NCI-H2107 treated with DMSO at 0.1 percent for 48 hours (cell line): ENCODE data around the gene FMC1.
"Not testable (repeated sequence)": the region's sequence is repeated elsewhere in the genome, so short reads cannot be mapped to it uniquely, and the experiment has no call there.

Source experiments
- DNase-seq: peaks from one replicate; lab custom pipeline; 2025; ENCODE audit not compliant: unreplicated experiment; lab: John Stamatoyannopoulos, UW

Gene FMC1

DNA sequence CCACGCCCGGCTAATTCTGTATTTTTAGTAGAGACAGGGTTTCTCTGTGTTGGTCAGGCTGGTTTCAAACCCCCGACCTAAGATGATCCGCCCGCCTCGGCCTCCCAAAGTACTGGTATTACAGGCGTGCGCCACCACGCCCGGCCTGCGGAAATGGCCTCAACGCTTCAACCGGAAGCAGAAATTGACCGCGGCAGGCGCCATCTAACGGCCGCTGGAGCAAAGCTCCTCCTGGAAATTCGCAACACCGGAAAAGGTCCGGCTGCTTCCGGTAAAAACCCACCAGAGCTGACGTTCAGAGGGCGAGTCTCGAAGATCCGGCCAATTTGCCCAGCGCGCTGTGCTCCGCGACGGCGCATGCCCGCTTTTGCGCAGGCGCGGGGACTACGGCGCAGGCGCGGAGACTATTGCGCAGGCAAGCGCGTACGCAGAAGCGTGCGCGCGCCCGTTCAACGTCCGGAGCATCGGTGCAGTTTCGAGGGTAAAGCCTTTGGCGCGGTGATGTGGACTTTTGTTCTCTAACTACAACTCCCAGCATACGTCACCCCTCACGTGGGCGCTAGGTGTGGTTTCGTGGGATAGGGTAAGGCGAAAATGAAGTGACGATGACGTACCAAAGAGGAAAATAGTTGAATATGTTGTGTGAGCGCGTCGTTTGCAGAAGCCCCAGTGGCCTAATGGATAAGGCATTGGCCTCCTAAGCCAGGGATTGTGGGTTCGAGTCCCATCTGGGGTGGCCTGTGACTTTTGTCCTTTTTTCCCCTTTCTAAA, 915 bp upstream of the FMC1 start:
- DNase-seq = peak; percentile 99

- no peak for DNase-seq
Measured at GRCh38 chr7:139340808-139341057, 404 bp upstream of the FMC1 start.

- no peak for DNase-seq
Measured at GRCh38 chr7:139341776-139342226, 664 bp downstream of the FMC1 start.

DNA sequence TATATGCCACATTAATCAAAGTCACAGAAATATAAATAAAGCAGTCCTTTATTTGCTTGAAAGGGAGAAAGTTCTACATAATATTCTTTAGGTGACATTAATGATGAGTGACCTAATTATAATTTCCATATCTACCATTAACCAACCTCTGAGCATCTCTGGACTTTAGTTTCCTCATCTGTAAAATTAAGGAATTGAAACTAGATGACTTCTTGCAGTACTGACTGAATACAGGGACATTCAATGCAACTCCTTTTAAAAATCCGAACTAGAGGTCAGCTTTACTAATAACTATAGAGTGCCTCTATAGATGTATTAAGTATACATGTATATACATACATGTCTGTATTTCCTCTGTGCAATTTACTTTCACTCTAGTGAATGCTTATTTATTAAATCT, 3.9 kb downstream of the FMC1 start:
- no peak for DNase-seq

- DNase-seq = no peak
Measured at GRCh38 chr7:139351027-139351426, 9.9 kb downstream of the FMC1 start.

GRCh38 chr7:139354729-139355128, 13.6 kb downstream of the FMC1 start:
- DNase-seq = no peak

GRCh38 chr7:139355320-139355719, 14.2 kb downstream of the FMC1 start:
- DNase-seq = peak; percentile 8

DNA sequence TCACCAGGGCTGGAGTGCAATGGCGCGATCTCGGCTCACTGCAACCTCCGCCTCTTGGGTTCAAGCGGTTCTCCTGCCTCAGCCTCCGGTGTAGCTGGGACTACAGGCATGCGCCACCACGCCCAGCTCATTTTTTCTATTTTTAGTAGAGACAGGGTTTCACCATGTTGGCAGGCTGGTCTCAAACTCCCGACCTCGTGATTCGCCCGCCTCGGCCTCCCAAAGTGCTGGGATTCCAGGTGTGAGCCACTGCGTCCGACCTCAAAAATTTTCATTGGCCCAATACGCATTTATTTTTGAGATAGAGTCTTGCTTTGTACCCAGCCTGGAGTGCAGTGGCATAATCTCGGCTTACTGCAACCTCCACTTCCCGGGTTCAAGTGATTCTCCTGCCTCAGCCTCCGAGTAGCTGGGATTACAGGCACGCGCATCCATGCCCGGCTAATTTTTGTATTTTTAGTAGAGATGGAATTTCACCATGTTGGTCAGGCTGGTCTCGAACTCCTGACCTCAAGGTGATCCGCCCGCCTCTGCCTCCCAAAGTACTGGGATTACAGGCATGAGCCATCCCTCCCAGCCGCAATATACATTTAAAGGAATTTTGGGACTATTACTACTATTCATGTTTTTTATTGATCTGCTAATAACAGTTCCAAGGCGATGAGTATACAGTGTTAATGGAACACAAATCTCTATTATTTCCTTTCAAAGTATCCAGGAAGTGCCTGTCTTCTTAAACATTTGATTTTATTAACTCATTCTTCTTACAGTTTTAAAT, 16.8 kb downstream of the FMC1 start:
- DNase-seq = not testable (repeated sequence)

- peak; percentile 50 for DNase-seq
Measured at GRCh38 chr7:139358541-139359365, 17.6 kb downstream of the FMC1 start.

DNA sequence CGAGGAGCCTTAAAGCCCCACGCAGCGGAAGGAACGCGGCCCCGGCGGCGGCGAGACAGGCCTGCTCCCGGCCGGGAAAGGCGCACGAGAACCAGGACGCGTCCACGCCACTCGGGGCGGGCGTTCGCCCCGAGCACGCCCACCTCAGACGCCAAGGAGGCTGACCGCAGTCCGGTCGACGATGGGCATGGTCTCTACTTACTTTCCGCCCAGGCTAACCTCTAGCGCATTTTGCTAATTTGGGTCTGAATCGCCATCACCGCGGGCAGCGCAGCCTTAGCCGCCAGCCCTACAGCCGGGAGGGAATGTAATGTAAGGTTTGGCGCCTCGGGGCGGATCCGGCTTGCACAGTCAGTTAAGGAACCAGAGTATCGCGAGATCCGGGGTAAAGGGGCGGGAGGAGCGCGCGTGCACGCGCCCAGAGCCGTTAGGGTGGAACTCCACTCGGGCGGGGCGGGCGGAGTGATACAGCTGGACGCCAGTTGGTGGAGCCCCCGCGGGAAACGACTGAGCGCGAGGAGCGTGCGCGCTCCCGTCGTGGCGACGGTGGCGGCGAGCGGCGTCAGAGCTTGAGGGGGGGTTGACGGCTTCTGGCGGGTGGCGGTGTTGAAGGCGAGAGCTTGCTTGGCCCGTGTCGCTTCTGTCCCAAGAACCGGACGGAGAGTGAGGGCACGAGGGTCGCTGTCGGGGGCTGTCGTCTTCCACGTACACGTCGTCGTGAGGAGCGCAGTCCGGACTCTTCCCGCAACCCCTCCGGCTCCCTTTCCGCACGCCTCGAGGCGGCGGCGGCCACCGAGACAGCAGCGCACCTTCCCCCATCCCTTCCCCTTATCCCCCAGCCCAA, 18.5 kb downstream of the FMC1 start, which contains the start of gene LUC7L2:
Gene LUC7L2 (plus strand): TSS at position 529 of the 844 bp plus-strand sequence. CDS start 368 bp downstream, outside the sequence.
- DNase-seq = peak; percentile 98

DNA sequence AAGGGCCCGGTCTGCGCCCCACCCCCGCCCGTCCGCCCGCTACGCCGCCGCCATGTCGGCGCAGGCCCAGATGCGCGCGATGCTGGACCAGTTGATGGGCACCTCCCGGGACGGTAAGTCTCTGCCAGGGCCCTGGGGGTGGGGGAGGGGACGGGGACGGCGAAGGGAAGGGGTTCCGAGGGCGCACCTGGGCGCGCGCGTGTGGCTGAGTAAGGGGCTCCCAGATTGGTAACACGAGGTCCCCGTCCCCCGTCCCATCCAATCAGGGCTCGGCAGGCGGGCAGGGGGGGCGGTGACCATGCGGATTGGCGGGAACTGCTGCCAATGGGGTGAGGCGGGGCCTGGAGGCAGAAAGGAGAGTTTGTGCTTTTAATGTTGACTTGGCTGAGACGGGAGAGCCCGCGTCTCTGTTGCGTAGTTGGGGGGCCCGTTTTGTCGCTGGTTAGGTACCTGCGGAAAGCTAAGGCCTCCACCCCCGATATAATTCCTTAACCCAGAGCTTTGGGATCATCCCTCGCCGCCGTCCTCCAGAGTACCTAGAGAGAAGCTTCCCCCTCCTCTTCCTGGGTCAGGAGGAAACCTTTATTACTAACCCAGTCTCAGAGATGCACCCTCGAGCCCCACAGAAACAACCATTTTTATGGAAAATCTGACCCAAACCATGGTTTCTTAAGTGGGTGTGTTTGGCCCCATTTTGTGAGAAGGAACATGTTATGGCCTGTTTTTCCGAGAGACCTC, 19.2 kb downstream of the FMC1 start:
- DNase-seq = peak; percentile 94

GRCh38 chr7:139360948-139361307, 19.8 kb downstream of the FMC1 start:
- no peak for DNase-seq

DNA sequence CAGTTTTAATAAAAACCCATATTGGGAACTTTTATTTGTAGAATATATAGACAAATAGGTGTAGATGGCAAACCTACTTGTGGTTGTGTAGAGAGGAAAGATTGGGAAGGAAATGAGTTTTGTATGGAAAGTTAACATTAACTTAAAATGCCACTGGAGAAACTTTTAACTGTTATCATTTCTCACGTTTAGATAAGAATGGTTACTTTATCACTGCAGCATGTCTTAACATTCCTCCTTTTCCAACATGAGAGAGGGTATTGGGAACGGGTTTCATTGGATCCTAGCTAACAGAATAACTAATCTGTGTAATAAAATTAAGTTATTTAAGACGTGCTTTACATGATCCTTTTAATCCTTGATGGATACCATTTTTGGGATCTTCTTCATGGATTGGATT, 20.4 kb downstream of the FMC1 start:
- DNase-seq = no peak

GRCh38 chr7:139362302-139362701, 21.2 kb downstream of the FMC1 start:
- DNase-seq = no peak

DNA sequence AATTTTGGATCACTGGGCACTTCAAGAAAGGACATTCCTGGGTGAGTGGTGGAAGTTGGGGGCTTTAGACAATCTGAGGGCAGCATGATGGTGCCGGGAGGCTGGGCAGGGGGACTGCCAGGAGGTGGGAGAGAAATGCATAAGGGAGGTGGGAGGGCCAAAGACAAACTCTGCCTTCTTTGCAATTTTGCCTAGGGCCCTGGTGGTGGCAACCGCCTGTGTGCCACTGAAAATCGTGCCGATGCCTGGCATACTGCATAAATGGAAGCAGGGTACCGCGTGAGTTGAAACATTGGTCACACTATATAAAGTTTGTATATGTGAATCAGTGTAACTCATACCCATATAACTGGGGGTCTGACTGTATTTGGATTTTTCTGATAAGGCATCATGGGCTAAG, 21.8 kb downstream of the FMC1 start:
- no peak for DNase-seq

- DNase-seq = no peak
Measured at GRCh38 chr7:139365336-139365735, 24.2 kb downstream of the FMC1 start.

GRCh38 chr7:139366400-139366799, 25.3 kb downstream of the FMC1 start:
- no peak for DNase-seq

DNA sequence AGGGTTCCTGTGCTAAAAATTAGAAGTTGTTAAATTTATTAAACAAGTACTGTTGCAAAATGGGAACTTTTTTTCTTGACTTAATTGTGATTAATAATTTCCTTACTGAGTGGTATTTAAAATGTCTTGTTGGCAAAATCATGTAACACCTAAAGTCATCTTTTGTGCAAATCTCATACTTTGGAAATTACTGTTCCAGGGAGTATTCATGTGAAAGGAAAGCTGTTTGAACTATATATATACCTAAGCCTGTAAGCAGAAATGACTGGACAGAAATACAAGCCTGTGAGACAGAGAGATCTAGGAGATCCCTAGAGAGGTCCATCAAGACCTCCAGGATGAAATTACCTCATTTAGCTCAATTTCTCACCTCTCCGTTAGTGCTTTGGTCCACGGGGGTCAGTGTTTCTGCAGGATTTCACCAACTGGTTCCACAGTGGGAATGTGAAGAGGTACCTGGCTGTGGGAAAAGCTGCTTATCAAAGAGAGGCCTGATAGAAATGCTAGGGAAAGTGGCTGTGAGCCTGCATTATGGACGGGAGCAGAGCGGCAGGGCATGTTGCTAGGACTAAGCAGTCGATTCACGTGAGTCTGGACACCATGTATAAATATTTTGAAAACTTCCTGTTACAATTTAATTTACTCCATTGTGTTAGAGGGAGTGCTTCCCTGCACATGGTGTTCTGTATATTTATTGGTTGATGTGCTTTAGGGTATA, 26.5 kb downstream of the FMC1 start:
- DNase-seq = no peak

- no peak for DNase-seq
Measured at GRCh38 chr7:139370301-139370942, 29.3 kb downstream of the FMC1 start.
